Muscle of leg (tissue), 11 donors: ENCODE measurements around the gene CAPN14. TPM values are rescaled to one million over a fixed set of nuclear protein-coding genes. Genes with fewer than 3 reads are reported as not detected.

Experiments
- DNase-seq: peaks from one replicate; pipeline ENCODE4 v3.0.0; 2013
- H3K27ac ChIP-seq: one replicate; pipeline ENCODE4 v1.5.1; 2013; ENCODE audit warnings: mild to moderate bottlenecking, low read length, control low read depth
- H3K27me3 ChIP-seq: one replicate; pipeline ENCODE4 v1.6.1; 2013; ENCODE audit warnings: low read length; ENCODE audit not compliant: control insufficient read depth, insufficient read depth
- H3K36me3 ChIP-seq: one replicate; pipeline ENCODE4 v1.6.1; 2013; ENCODE audit warnings: low read length; ENCODE audit not compliant: control insufficient read depth, insufficient read depth
- H3K4me1 ChIP-seq: one replicate; pipeline ENCODE4 v1.6.1; 2013; ENCODE audit warnings: low read length; ENCODE audit not compliant: control insufficient read depth, insufficient read depth
- H3K4me3 ChIP-seq: one replicate; pipeline ENCODE4 v1.5.1; 2013; ENCODE audit warnings: low read length, control low read depth
- H3K9me3 ChIP-seq: replicated peaks from 2 replicates; pipeline ENCODE4 v1.6.1; 2013; ENCODE audit warnings: low read depth, low read length; ENCODE audit not compliant: control insufficient read depth
- WGBS: methylation state at CpG from one replicate; pipeline ENCODE4 v1.1.5; 2013; ENCODE audit warnings: missing lambda C conversion rate; ENCODE audit not compliant: insufficient coverage; 5-methylcytosine and 5-hydroxymethylcytosine counted together
- polyA plus RNA-seq, 8 donors: library from polyadenylated mRNA; unstranded; fragments of 120-200 nt; gene quantifications; one replicate each; pipeline versions ENCODE4 v1.2.1 to v1.2.3, GENCODE V29; 2013; ENCODE audit warnings: inconsistent platforms in 1 of 8, low replicate concordance in 1 of 8; ENCODE audit not compliant: insufficient read length in 8 of 8, insufficient read depth in 1 of 8
- total RNA-seq: library from RNA; stranded (reverse); fragments of 120-200 nt; gene quantifications from one replicate; pipeline ENCODE4 v1.2.4, GENCODE V29; 2013

CAPN14 gene
- total and polyA plus RNA-seq, 9 donors: 0.04 to 0.09 (median 0.06) TPM; not detected in 3

GRCh38 chr2:31235504-31235902 lies 18.2 kb upstream of the CAPN14 start:
- peak; percentile 71 for DNase-seq
- WGBS: 75% methylated on average over 2 of the region's 4 CpGs
- H3K4me1 ChIP-seq: peaks cover 34% of the 10 kb centered on the region

GRCh38 chr2:31234683-31235503 lies 17.6 kb upstream of the CAPN14 start:
- Histone ChIP-seq H3K36me3 (no peaks in the 10 kb centered on the region), H3K4me3 (peak overlapping the region; percentile 63), H3K27me3 (no peaks in the 10 kb centered on the region), H3K9me3 (no peaks in the 10 kb centered on the region), H3K27ac (no peak overlapping the region), H3K4me1 (peaks cover 28% of the 10 kb centered on the region)
- no peak for DNase-seq
- 24% methylated on average over 9 of the region's 17 CpGs for WGBS

More at GRCh38 chr2:31235504-31235902, 18.2 kb upstream of the CAPN14 start:
- H3K9me3 ChIP-seq: no peaks in the 10 kb centered on the region
- H3K36me3 ChIP-seq: no peaks in the 10 kb centered on the region
- no peaks in the 10 kb centered on the region for H3K27me3 ChIP-seq
- H3K4me3 ChIP-seq: no peak overlapping the region
- no peak overlapping the region for H3K27ac ChIP-seq

- H3K27me3 ChIP-seq: no peaks in the 10 kb centered on the region
- H3K4me3 ChIP-seq: peak within 1 kb of the TSS; percentile 63
- H3K36me3 ChIP-seq: no peaks in the 10 kb centered on the region
- WGBS: under 1% methylated on average over 73 of the region's 74 CpGs
- H3K27ac ChIP-seq: no peak within 1 kb of the TSS
- peaks cover 20% of the 10 kb centered on the region for H3K4me1 ChIP-seq
- DNase-seq: peak; percentile 88
- no peaks in the 10 kb centered on the region for H3K9me3 ChIP-seq
Observed at GRCh38 chr2:31233741-31234682, 16.7 kb upstream of the CAPN14 start, which contains the start of gene EHD3. TSS of gene EHD3 (plus strand) at chr2:31234152. CDS start at chr2:31234622, 470 bp downstream.

DNA sequence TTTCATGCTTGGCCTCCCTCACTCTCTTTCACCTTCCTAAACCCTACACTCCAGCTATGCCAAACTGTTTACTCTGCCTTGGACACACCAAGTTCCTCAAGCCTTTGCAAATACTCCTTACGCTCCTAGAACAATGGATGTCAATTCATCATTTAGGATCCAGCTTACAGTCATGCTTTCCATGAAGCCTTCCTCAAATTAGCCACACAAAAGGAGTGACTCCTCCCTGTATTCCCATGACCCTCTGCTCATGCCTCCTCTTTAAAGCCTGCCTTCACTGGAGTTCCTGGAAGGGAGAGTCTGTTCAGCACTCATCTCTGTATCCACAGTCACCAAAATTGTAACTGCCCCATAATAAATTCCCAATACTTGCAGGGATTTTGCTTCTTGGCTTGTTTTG lies 15.9 kb upstream of the CAPN14 start:
- peak; percentile 26 for DNase-seq
- Histone ChIP-seq H3K27me3 (peaks cover 3% of the 10 kb centered on the region), H3K4me3 (no peak overlapping the region), H3K4me1 (peaks cover 12% of the 10 kb centered on the region), H3K9me3 (no peaks in the 10 kb centered on the region), H3K36me3 (no peaks in the 10 kb centered on the region), H3K27ac (no peak overlapping the region)
- WGBS: 92% methylated on average over 1 of the region's 1 CpG

DNA sequence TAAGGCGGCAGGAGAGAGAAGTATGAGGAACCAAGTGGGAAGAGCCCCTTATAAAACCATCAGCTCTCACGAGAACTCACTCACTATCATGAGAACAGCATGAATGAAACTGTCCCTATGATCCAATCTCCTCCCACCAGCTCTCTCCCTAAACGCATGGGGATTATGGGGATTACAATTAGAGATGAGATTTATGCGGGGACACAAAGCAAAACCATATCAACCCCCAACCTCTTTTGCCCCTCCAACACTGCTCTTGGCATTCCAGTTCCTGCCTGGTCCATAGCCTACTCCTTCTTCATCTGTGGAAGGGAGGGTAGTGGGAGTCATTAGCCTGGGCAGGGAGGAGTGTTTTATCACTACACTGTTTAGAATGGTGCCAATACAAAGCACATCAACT lies 15.3 kb upstream of the CAPN14 start:
- no peak for DNase-seq
- no CpG with 5 or more reads among the region's 4 CpGs for WGBS
- no peak overlapping the region for H3K27ac ChIP-seq
- peaks cover 6% of the 10 kb centered on the region for H3K27me3 ChIP-seq
- H3K36me3 ChIP-seq: no peaks in the 10 kb centered on the region
- no peak overlapping the region for H3K4me3 ChIP-seq
- no peaks in the 10 kb centered on the region for H3K9me3 ChIP-seq
- peaks cover 11% of the 10 kb centered on the region for H3K4me1 ChIP-seq

- Histone ChIP-seq H3K27ac (no peak overlapping the region), H3K9me3 (no peaks in the 10 kb centered on the region), H3K4me1 (peaks cover 11% of the 10 kb centered on the region), H3K27me3 (peaks cover 10% of the 10 kb centered on the region), H3K36me3 (no peaks in the 10 kb centered on the region), H3K4me3 (no peak overlapping the region)
- 81% methylated on average over 9 of the region's 15 CpGs for WGBS
- no peak for DNase-seq
Observed at GRCh38 chr2:31231571-31232302, 14.4 kb upstream of the CAPN14 start.

GRCh38 chr2:31230751-31231150 lies 13.4 kb upstream of the CAPN14 start:
- no peaks in the 10 kb centered on the region for H3K9me3 ChIP-seq
- no peak for DNase-seq
- peaks cover 16% of the 10 kb centered on the region for H3K27me3 ChIP-seq
- peaks cover 11% of the 10 kb centered on the region for H3K4me1 ChIP-seq
- no peak overlapping the region for H3K4me3 ChIP-seq
- no peak overlapping the region for H3K27ac ChIP-seq
- 88% methylated on average over 1 of the region's 3 CpGs for WGBS
- H3K36me3 ChIP-seq: no peaks in the 10 kb centered on the region

DNA sequence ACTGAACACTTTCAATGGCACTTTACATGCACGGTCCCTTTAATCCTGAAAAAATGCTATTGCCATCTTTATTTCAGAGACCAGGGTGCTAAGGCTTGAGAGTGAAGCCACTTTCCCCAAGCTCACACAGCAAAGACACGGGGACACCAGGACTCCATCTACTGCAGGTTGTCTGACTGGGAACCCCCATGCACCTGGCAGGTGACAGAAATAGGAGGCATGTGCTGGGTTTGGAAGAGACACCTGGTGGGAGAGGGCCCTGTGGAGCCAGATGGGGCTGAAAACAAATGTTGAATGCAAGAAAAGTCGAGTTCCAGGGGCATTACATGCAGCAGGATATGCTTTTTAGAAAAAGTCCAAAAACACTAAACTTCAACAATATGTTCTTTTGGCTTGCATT lies 11.4 kb upstream of the CAPN14 start:
- no CpG with 5 or more reads among the region's 3 CpGs for WGBS

DNA sequence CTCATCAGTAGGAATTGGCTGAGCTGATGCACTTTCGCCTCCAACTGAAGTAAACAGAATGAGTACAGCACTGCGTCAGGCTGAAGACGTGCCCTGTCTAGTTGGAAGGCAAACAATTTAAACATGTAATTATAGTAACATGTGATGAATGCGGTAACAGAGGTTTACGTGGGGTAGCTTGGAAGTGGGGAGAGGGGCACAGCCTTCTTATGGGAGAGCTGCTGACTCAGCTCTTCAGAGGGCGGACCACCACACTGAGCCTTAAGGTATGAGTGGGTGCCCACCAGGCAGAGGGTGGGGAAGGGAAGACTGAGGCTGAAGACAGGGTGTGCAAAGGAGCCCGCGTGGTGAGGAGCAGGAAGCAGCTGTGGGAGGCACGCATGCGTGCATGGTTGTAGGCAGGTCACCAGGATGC lies 10.4 kb upstream of the CAPN14 start:
- Histone ChIP-seq H3K4me1 (no peaks in the 10 kb centered on the region), H3K27me3 (peaks cover 16% of the 10 kb centered on the region), H3K36me3 (no peaks in the 10 kb centered on the region), H3K9me3 (no peaks in the 10 kb centered on the region), H3K4me3 (no peak overlapping the region), H3K27ac (no peak overlapping the region)
- DNase-seq: no peak
- 82% methylated on average over 7 of the region's 10 CpGs for WGBS

More for the DNA sequence above, 11.4 kb upstream of the CAPN14 start:
- Histone ChIP-seq H3K4me3 (no peak overlapping the region), H3K9me3 (no peaks in the 10 kb centered on the region), H3K27ac (no peak overlapping the region), H3K4me1 (no peaks in the 10 kb centered on the region), H3K27me3 (peaks cover 16% of the 10 kb centered on the region), H3K36me3 (no peaks in the 10 kb centered on the region)
- no peak for DNase-seq
